Neural crest cell (in vitro differentiated cells): ENCODE data around the gene MYO16. TPM values are rescaled to one million over a fixed set of nuclear protein-coding genes. Genes with fewer than 3 reads are reported as not detected.

ENCODE experiments used
- DNase-seq: peaks from one replicate; pipeline ENCODE4 v3.0.0; 2021; ENCODE audit warnings: low read depth, mixed read lengths, low spot score
- H3K27ac Mint-ChIP-seq: one replicate; pipeline ENCODE4 v1.8.0; 2021; ENCODE audit warnings: mild to moderate bottlenecking, mixed read lengths; ENCODE audit not compliant: unreplicated experiment
- H3K27me3 Mint-ChIP-seq: 2 replicates; pipeline ENCODE4 v1.8.0; 2021; ENCODE audit warnings: low read depth, mild to moderate bottlenecking, mixed read lengths
- H3K36me3 Mint-ChIP-seq: 2 replicates; pipeline ENCODE4 v1.8.0; 2021; ENCODE audit warnings: low read depth, mild to moderate bottlenecking, mixed read lengths
- H3K4me1 Mint-ChIP-seq: 2 replicates; pipeline ENCODE4 v1.8.0; 2021; ENCODE audit warnings: mixed read lengths
- H3K4me3 Mint-ChIP-seq: one replicate; pipeline ENCODE4 v1.8.0; 2021; ENCODE audit warnings: mild to moderate bottlenecking, mixed read lengths
- H3K9me3 Mint-ChIP-seq: 2 replicates; pipeline ENCODE4 v1.8.0; 2021; ENCODE audit warnings: mixed read lengths
- total RNA-seq: library from RNA; stranded (reverse); gene quantifications from 2 replicates; pipeline ENCODE4 v1.2.1, GENCODE V29; 2021
- TF ChIP-seq, protein P1 (sequence below): fragments of 200-600 bp; sonication (generic); conservative IDR thresholded peaks from 2 replicates; pipeline ENCODE4 v1.5.0; 2021; ENCODE audit warnings: antibody characterized with exemption, mild to moderate bottlenecking

MYO16 gene
- total RNA-seq, 1 donor from 2014 or later, result 3.3 TPM

DNA sequence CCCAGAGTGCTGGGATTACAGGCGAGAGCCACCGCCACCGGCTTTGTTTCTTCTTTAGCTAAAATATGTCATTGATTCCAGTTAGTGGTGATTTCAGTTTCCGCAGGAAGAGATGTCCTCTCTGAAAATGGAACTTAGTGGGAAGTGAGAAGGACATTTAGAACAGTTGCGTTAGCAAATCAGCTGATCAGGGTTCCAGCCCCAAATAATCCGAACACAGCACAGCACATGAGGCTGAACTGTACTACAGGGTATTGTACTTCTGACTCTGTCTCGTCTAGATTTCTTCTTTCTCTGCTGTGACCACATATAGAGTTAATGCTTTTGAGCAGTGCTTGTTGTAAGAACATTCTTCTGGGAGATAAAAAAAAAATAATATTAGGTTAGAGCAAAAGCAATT lies 314.4 kb downstream of the MYO16 start:
- Mint-ChIP-seq H3K4me1 (peaks cover 10% of the 10 kb centered on the region), H3K27me3 (no peaks in the 10 kb centered on the region), H3K4me3 (no peak overlapping the region), H3K36me3 (no peaks in the 10 kb centered on the region), H3K27ac (no peak overlapping the region), H3K9me3 (no peaks in the 10 kb centered on the region)
- TF ChIP-seq, protein P1, sequence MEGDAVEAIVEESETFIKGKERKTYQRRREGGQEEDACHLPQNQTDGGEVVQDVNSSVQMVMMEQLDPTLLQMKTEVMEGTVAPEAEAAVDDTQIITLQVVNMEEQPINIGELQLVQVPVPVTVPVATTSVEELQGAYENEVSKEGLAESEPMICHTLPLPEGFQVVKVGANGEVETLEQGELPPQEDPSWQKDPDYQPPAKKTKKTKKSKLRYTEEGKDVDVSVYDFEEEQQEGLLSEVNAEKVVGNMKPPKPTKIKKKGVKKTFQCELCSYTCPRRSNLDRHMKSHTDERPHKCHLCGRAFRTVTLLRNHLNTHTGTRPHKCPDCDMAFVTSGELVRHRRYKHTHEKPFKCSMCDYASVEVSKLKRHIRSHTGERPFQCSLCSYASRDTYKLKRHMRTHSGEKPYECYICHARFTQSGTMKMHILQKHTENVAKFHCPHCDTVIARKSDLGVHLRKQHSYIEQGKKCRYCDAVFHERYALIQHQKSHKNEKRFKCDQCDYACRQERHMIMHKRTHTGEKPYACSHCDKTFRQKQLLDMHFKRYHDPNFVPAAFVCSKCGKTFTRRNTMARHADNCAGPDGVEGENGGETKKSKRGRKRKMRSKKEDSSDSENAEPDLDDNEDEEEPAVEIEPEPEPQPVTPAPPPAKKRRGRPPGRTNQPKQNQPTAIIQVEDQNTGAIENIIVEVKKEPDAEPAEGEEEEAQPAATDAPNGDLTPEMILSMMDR, result no peak
- DNase-seq, result no peak

DNA sequence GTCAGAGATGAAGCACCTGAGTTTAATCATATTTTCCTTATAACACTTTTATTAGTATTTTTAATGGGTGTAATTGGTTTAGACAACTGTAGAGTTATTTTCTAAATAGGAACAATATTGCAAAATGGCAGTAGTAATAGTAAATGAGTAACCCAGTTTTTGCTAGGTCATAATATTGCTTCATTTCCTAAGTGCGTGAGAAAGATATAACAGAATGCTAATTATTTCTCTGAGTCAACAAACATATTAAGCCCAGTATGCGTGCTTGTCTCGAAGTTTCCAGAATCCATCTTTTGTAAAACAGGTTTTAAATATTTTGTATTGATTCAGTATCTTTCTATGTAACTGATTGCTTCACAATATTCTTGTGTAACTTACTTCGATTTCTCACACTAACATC lies 315.3 kb downstream of the MYO16 start:
- TF ChIP-seq, protein P1, result no peak
- no peak overlapping the region for H3K27ac Mint-ChIP-seq
- no peak overlapping the region for H3K4me3 Mint-ChIP-seq
- H3K4me1 Mint-ChIP-seq, result peaks cover 10% of the 10 kb centered on the region
- no peaks in the 10 kb centered on the region for H3K9me3 Mint-ChIP-seq
- H3K27me3 Mint-ChIP-seq, result no peaks in the 10 kb centered on the region
- no peaks in the 10 kb centered on the region for H3K36me3 Mint-ChIP-seq
- DNase-seq, result no peak

DNA sequence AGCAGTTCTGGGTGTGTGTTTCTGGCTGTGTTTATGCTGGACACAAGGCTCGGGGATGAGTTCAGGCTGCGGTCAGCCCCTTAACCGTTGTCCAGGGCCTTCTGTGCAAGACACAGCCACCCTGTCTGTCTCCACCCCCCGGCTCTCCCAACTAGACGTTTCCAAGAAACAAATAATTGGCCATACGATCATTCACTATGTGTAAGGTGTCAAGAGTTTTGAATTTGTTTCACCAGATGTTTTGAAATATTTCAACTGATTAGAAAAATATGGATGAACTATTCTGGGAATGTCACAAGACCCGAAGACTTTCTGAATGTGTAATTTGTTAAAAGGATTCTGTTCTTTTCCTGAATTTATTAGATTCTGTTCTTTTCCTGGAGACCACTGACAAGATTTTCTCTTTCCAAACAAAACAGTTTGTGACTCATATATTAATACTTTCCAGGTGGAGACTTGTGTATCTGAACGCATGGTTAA lies 318.2 kb downstream of the MYO16 start:
- Mint-ChIP-seq H3K27ac (no peak overlapping the region), H3K27me3 (no peaks in the 10 kb centered on the region), H3K4me3 (no peak overlapping the region), H3K9me3 (no peaks in the 10 kb centered on the region), H3K4me1 (peaks cover 6% of the 10 kb centered on the region), H3K36me3 (no peaks in the 10 kb centered on the region)
- TF ChIP-seq, protein P1, result no peak
- no peak for DNase-seq

DNA sequence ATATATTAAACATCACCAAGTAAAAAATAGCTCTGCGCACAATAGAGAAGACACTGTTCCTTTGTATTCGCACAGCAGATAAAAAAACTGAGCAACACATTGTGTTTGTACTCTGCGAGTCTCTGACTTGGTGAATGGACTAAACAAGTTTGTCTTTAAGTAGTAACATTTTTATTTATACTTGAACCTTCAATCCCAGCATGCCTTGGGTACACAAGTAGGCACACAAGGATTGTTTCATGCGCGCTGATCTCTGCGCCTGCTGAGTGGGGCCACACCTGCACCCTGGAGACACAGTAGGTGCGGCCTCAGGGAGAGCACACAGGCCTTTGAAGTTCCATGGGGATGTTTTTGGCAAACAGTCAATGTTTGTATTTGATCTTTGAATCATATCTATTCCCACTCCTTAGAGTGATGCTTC lies 318.9 kb downstream of the MYO16 start:
- peaks cover 6% of the 10 kb centered on the region for H3K4me1 Mint-ChIP-seq

DNA sequence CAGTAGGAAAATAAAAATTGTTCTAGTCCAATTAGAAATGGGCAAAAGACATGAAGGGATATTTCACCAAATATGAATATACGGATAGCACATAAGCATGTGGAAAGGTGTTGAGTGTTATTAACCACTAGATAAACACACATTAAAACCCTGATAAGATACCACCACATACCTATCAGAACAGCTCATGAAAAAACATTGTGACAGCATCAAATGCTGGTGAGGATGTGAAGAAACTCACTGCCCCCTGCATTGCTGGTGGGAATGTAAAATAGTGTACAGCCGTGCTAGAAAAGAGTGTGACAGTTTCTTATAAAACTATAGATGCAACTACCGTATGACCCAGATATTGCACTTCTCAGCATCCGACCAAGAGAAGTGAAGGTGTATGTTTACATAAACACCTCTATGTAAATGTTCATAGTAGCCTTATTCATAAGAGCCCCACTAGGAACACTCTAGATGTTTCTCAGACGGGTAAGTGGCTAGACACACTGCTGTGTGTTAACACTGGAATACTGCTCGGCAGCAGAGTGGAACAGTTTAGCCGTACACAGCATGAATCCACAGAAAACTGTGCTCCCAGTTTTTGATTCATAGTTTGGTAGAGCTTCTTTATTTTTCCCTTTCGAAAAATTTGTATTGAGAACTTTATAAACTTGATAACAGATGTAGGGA lies 321.1 kb downstream of the MYO16 start:
- TF ChIP-seq, protein P1, result no peak
- H3K36me3 Mint-ChIP-seq, result no peaks in the 10 kb centered on the region
- no peak overlapping the region for H3K4me3 Mint-ChIP-seq
- H3K27me3 Mint-ChIP-seq, result no peaks in the 10 kb centered on the region
- no peak for DNase-seq
- H3K27ac Mint-ChIP-seq, result no peak overlapping the region
- no peaks in the 10 kb centered on the region for H3K9me3 Mint-ChIP-seq
- peaks cover 6% of the 10 kb centered on the region for H3K4me1 Mint-ChIP-seq

More for the DNA sequence above, 318.9 kb downstream of the MYO16 start:
- H3K27me3 Mint-ChIP-seq, result no peaks in the 10 kb centered on the region
- H3K4me3 Mint-ChIP-seq, result no peak overlapping the region
- H3K36me3 Mint-ChIP-seq, result no peaks in the 10 kb centered on the region
- H3K27ac Mint-ChIP-seq, result no peak overlapping the region
- H3K9me3 Mint-ChIP-seq, result no peaks in the 10 kb centered on the region
- TF ChIP-seq, protein P1, result no peak
- DNase-seq, result no peak
